HUDEP-2 (cell line): ENCODE measurements around the gene LAMC2.

Experiments used
- DNase-seq, 76 experiments: peaks; one replicate each; lab custom pipeline; 2025; ENCODE audit not compliant: unreplicated experiment in 76 of 76; lab: John Stamatoyannopoulos, UW

LAMC2 gene

GRCh38 chr1:183167676-183168075 is 18.4 kb upstream of the LAMC2 start:
- DNase-seq: no peak

GRCh38 chr1:183168308-183168707 is 17.8 kb upstream of the LAMC2 start:
- no peak for DNase-seq

- DNase-seq: no peak
Measured at GRCh38 chr1:183173828-183174227, 12.2 kb upstream of the LAMC2 start.

GRCh38 chr1:183175631-183176030 is 10.4 kb upstream of the LAMC2 start:
- DNase-seq: no peak

GRCh38 chr1:183178545-183178944 is 7.5 kb upstream of the LAMC2 start:
- no peak for DNase-seq

GRCh38 chr1:183179033-183179432 is 7.0 kb upstream of the LAMC2 start:
- no peak for DNase-seq

- DNase-seq: no peak
Measured at GRCh38 chr1:183180218-183180617, 5.8 kb upstream of the LAMC2 start.

GRCh38 chr1:183180634-183181056 is 5.4 kb upstream of the LAMC2 start:
- no peak for DNase-seq

GRCh38 chr1:183186841-183187240 is 777 bp downstream of the LAMC2 start:
- no peak for DNase-seq

GRCh38 chr1:183188240-183188639 is 2.2 kb downstream of the LAMC2 start:
- DNase-seq: no peak

- DNase-seq: no peak
Measured at GRCh38 chr1:183191833-183192232, 5.8 kb downstream of the LAMC2 start.

- DNase-seq: no peak
Measured at GRCh38 chr1:183193963-183194525, 8.0 kb downstream of the LAMC2 start.

- no peak for DNase-seq
Measured at GRCh38 chr1:183194527-183195141, 8.6 kb downstream of the LAMC2 start.

- DNase-seq: no peak
Measured at GRCh38 chr1:183195142-183195574, 9.1 kb downstream of the LAMC2 start.

- no peak for DNase-seq
Measured at GRCh38 chr1:183197762-183198161, 11.7 kb downstream of the LAMC2 start.

GRCh38 chr1:183198463-183198862 is 12.4 kb downstream of the LAMC2 start:
- no peak for DNase-seq

GRCh38 chr1:183199304-183199703 is 13.2 kb downstream of the LAMC2 start:
- DNase-seq: no peak

GRCh38 chr1:183200451-183200850 is 14.4 kb downstream of the LAMC2 start:
- DNase-seq: no peak

GRCh38 chr1:183203094-183203493 is 17.0 kb downstream of the LAMC2 start:
- DNase-seq: no peak

- DNase-seq: no peak
Measured at GRCh38 chr1:183205196-183205781, 19.2 kb downstream of the LAMC2 start.

- no peak for DNase-seq
Measured at GRCh38 chr1:183206538-183207122, 20.6 kb downstream of the LAMC2 start.
